ENCODE measurements around the gene SUCLG2.

- TF ChIP-seq CTCF (IDR thresholded peaks at IDR 0.05): no peak
- TF ChIP-seq POLR2A (IDR thresholded peaks at IDR 0.05): no peak
- no peak for TF ChIP-seq EP300 (IDR thresholded peaks at IDR 0.05)
These were observed 158.7 kb downstream of the SUCLG2 start for GRCh38 chr3:67495751-67496150.
